Endothelial cell of umbilical vein (primary cell): ENCODE measurements around the gene CUTA. TPM values are rescaled to one million over a fixed set of nuclear protein-coding genes. Genes with fewer than 3 reads are reported as not detected.

Source experiments
- BruUV-seq: library from RNA; stranded (reverse); fragments of 400-500 nt; replicated peaks from 2 replicates; lab custom pipeline; 2021; lab: Mats Ljungman, UMichigan
- CTCF ChIA-PET: fragments of 300-600, 350-600 bp; sonication (Branson Sonifier 250); formaldehyde crosslinking; loops from one replicate; lab custom pipeline; 2021; ENCODE audit warnings: antibody characterized with exemption, inconsistent platforms; lab: Charles Lee
- POLR2A ChIA-PET: fragments of 300-600, 350-600 bp; sonication (Branson Sonifier 250); formaldehyde crosslinking; loops from one replicate; lab custom pipeline; 2021; ENCODE audit warnings: antibody characterized with exemption, inconsistent platforms; lab: Charles Lee
- DNase-seq: peaks from one replicate; pipeline ENCODE4 v3.0.0-alpha.2; 2011; ENCODE audit warnings: low read depth, low spot score
- FAIRE-seq: peaks from 2 replicates; lab custom pipeline; 2011; peaks lifted over from hg19 to GRCh38; lab: Jason Lieb, UNC
- H2AFZ ChIP-seq: 2 replicates; pipeline ENCODE4 v1.6.0; 2012; ENCODE audit warnings: low read depth, low read length, control low read depth, inconsistent platforms
- H3K27ac ChIP-seq: 2 replicates; pipeline ENCODE4 v1.5.1; 2011; ENCODE audit warnings: low read depth, mild to moderate bottlenecking, control low read depth, low read length, moderate library complexity; ENCODE audit not compliant: insufficient read depth
- H3K27me3 ChIP-seq, 2 experiments: 2 replicates each; pipeline versions ENCODE4 v1.6.0 to v1.6.1; 2011; ENCODE audit warnings: low read length in 2 of 2, mixed read lengths in 1 of 2; ENCODE audit not compliant: control insufficient read depth in 2 of 2, insufficient read depth in 2 of 2
- H3K36me3 ChIP-seq, 2 experiments: 2 replicates in 1 of 2; 3 replicates in 1 of 2; pipeline ENCODE4 v1.5.1; 2011; ENCODE audit warnings: low read length in 2 of 2, mild to moderate bottlenecking in 1 of 2, moderate library complexity in 1 of 2; ENCODE audit not compliant: control insufficient read depth in 2 of 2, insufficient read depth in 2 of 2; ENCODE audit errors: extremely low read depth in 1 of 2
- H3K4me1 ChIP-seq: 3 replicates; pipeline ENCODE4 v1.5.1; 2011; ENCODE audit warnings: mild to moderate bottlenecking, low read length; ENCODE audit not compliant: control insufficient read depth, insufficient read depth; ENCODE audit errors: extremely low read depth
- H3K4me2 ChIP-seq: 2 replicates; pipeline ENCODE4 v1.6.1; 2011; ENCODE audit warnings: low read length, control low read depth, mixed read lengths; ENCODE audit not compliant: insufficient read depth
- H3K4me3 ChIP-seq, 3 experiments: fragments of 200-600 bp in 1 of 3; sonication (generic), shearing (Covaris generic) in 1 of 3; replicated peaks in 1 of 3; 2 replicates each; pipeline ENCODE4 v1.5.1; 2011 to 2016; ENCODE audit warnings: control low read depth in 3 of 3, low read length in 3 of 3, mild to moderate bottlenecking in 2 of 3, inconsistent platforms in 1 of 3, low read depth in 1 of 3, moderate library complexity in 1 of 3; ENCODE audit not compliant: insufficient read depth in 1 of 3
- H3K79me2 ChIP-seq: 2 replicates; pipeline ENCODE4 v1.6.0; 2012; ENCODE audit warnings: low read length, inconsistent platforms; ENCODE audit not compliant: control insufficient read depth, insufficient read depth
- H3K9ac ChIP-seq: replicated peaks from 2 replicates; pipeline ENCODE3; 2011; ENCODE audit warnings: low read length, control low read depth; ENCODE audit not compliant: insufficient read depth; ENCODE audit errors: extremely low read depth
- H3K9me1 ChIP-seq: replicated peaks from 3 replicates; pipeline ENCODE4 v1.6.0; 2011; ENCODE audit warnings: mild to moderate bottlenecking, low read length; ENCODE audit not compliant: control insufficient read depth, insufficient read depth; ENCODE audit errors: extremely low read depth
- H3K9me3 ChIP-seq: replicated peaks from 2 replicates; pipeline ENCODE4 v1.5.1; 2012; ENCODE audit warnings: low read length, inconsistent platforms; ENCODE audit not compliant: control insufficient read depth, insufficient read depth
- H4K20me1 ChIP-seq: replicated peaks from 2 replicates; pipeline ENCODE3; 2011; ENCODE audit warnings: mild to moderate bottlenecking, low read length; ENCODE audit not compliant: control insufficient read depth, insufficient read depth; ENCODE audit errors: extremely low read depth
- CTCF ChIP-seq, 2 donors: IDR thresholded peaks; 1 replicate in 1 of 2; 2 replicates in 1 of 2; pipeline ENCODE4 v1.5.1; 2011; ENCODE audit warnings: low read length in 2 of 2, mild to moderate bottlenecking in 2 of 2, moderate library complexity in 2 of 2, control low read depth in 1 of 2, inconsistent platforms in 1 of 2, low read depth in 1 of 2; ENCODE audit not compliant: insufficient read depth in 1 of 2; ENCODE audit errors: extremely low read depth in 1 of 2
- FOS ChIP-seq: IDR thresholded peaks from 2 replicates; pipeline ENCODE4 v1.6.1; 2011; ENCODE audit warnings: mild to moderate bottlenecking, low read length, moderate library complexity, borderline replicate concordance; ENCODE audit not compliant: insufficient read depth
- GATA2 ChIP-seq: IDR thresholded peaks from 2 replicates; pipeline ENCODE4 v1.7.0; 2011; ENCODE audit warnings: low read depth, mild to moderate bottlenecking, moderate library complexity, mixed read lengths, low read length; ENCODE audit not compliant: insufficient read length, insufficient read depth
- JUN ChIP-seq: IDR thresholded peaks from 2 replicates; pipeline ENCODE4 v1.6.1; 2011; ENCODE audit warnings: borderline replicate concordance, low read depth; ENCODE audit not compliant: insufficient read length, insufficient read depth
- MAX ChIP-seq: IDR thresholded peaks from 2 replicates; pipeline ENCODE4 v1.6.1; 2011; ENCODE audit not compliant: insufficient read depth, insufficient read length
- MYC ChIP-seq: IDR thresholded peaks from one replicate; pipeline ENCODE4 v1.6.1; 2011; ENCODE audit warnings: mild to moderate bottlenecking, low read depth, low read length
- POLR2A ChIP-seq: IDR thresholded peaks from 2 replicates; pipeline ENCODE4 v1.6.1; 2012; ENCODE audit warnings: low read depth, mild to moderate bottlenecking, control low read depth, low read length
- POLR2AphosphoS5 ChIP-seq: IDR thresholded peaks from 2 replicates; pipeline ENCODE4 v1.6.1; 2012; ENCODE audit warnings: low read depth, mild to moderate bottlenecking, control low read depth, low read length, moderate library complexity; ENCODE audit not compliant: insufficient read depth
- dilution Hi-C: fragments of 300-500 bp; cut with MboI; formaldehyde crosslinking; loops from one replicate; pipeline ENCODE4 v1.15.0; 2019; ENCODE audit warnings: low sequenced_read_pairs; ENCODE audit not compliant: extremely low pct_ligation_motif_present
- intact Hi-C: fragments of 100-400 bp; cut with micrococcal nuclease; formaldehyde crosslinking; loops from one replicate; pipeline ENCODE4 v1.10.0; 2022
- polyA plus RNA-seq, 4 experiments: library from polyadenylated mRNA; depleted of rRNA in 3 of 4; stranded (reverse) in 3 of 4; unstranded in 1 of 4; fragments of >200 nt; gene quantifications; 2 replicates each; pipeline versions ENCODE4 v1.2.1 to v1.2.3, GENCODE V29; 2011 to 2012; ENCODE audit warnings: missing spikeins in 1 of 4
- total RNA-seq: library from RNA; stranded (reverse); gene quantifications from 2 replicates; pipeline ENCODE4 v1.2.3, GENCODE V29; 2021

The CUTA gene
- total and polyA plus RNA-seq, 2 donors (not counting 3 experiments of a cell fraction or from before 2014, with no cell fraction given) = 133 to 202 TPM

- no peak overlapping the region for H2AFZ ChIP-seq
- no peaks in the 10 kb centered on the region for H3K9me3 ChIP-seq
- FAIRE-seq (no peak), DNase-seq (no peak)
- dilution Hi-C loops (no loop called here), intact Hi-C loops (no loop called here)
- no peak for TF ChIP-seq FOS
- TF ChIP-seq GATA2 = no peak
- no peak for TF ChIP-seq MAX
- TF ChIP-seq MYC = no peak
- no peak for TF ChIP-seq POLR2AphosphoS5
- no peak for TF ChIP-seq POLR2A
- no peak for TF ChIP-seq JUN
- no peak for TF ChIP-seq CTCF (IDR thresholded peaks at IDR 0.05; ENCODE audit: extremely low read depth in 1 of 2, insufficient read depth in 1 of 2, low read depth in 1 of 2, low read length in 2 of 2)
- no peaks in the 10 kb centered on the region for H4K20me1 ChIP-seq
- CTCF ChIA-PET = interaction anchor here (0.6 kb wide), 1 partner anchor 604 kb away, joined by 3 read pairs; no protein-coding TSS in a partner anchor
- peaks cover 0 to 16% of the 10 kb centered on the region in 2 experiments for H3K36me3 ChIP-seq
- H3K4me1 ChIP-seq = no peaks in the 10 kb centered on the region
- H3K27me3 ChIP-seq = no peaks in the 10 kb centered on the region
- no peak overlapping the region for H3K9ac ChIP-seq
- no peak overlapping the region for H3K4me3 ChIP-seq
- H3K79me2 ChIP-seq = no peaks in the 10 kb centered on the region
- H3K4me2 ChIP-seq = no peak overlapping the region
- POLR2A ChIA-PET = no interaction called here
- no TSS peak for BruUV-seq
- H3K9me1 ChIP-seq = no peaks in the 10 kb centered on the region
- no peak overlapping the region for H3K27ac ChIP-seq
These were observed 26.0 kb upstream of the CUTA start for GRCh38 chr6:33443619-33444504.
